H1 (cell line): Measurements from ENCODE around the gene CELF1. TPM values are rescaled to one million over a fixed set of nuclear protein-coding genes. Genes with fewer than 3 reads are reported as not detected.

Experiments
- CTCF ChIA-PET: fragments of 300-600 bp; sonication (Branson Sonifier 250); formaldehyde crosslinking; loops from one replicate; lab custom pipeline; 2021; ENCODE audit not compliant: partially characterized antibody; lab: Charles Lee
- POLR2A ChIA-PET: fragments of 300-600 bp; sonication (Branson Sonifier 250); formaldehyde crosslinking; loops from one replicate; lab custom pipeline; 2021; ENCODE audit warnings: inconsistent platforms; ENCODE audit not compliant: partially characterized antibody; lab: Charles Lee
- DNase-seq, 2 experiments: peaks; one replicate each; pipeline versions ENCODE4 v3.0.0 to v3.0.0-alpha.2; 2010 to 2022; ENCODE audit warnings: low spot score in 2 of 2, low read depth in 1 of 2, mixed read lengths in 1 of 2
- FAIRE-seq: peaks from 2 replicates; lab custom pipeline; 2011; peaks lifted over from hg19 to GRCh38; lab: Jason Lieb, UNC
- H2AFZ ChIP-seq: 2 replicates; pipeline ENCODE4 v1.8.1; 2012; ENCODE audit warnings: low read length, inconsistent platforms
- H2AK5ac ChIP-seq: 2 replicates; pipeline ENCODE4 v1.6.1; 2013; ENCODE audit warnings: low read depth, low read length
- H2BK120ac ChIP-seq: replicated peaks from 2 replicates; pipeline ENCODE3; 2013; ENCODE audit warnings: low read depth, low read length, inconsistent platforms
- H2BK12ac ChIP-seq: 2 replicates; pipeline ENCODE4 v1.6.1; 2013; ENCODE audit warnings: low read depth, low read length
- H2BK15ac ChIP-seq: 2 replicates; pipeline ENCODE4 v1.6.1; 2013; ENCODE audit warnings: low read length
- H2BK20ac ChIP-seq: 2 replicates; pipeline ENCODE4 v1.6.1; 2013; ENCODE audit warnings: low read length
- H2BK5ac ChIP-seq: 2 replicates; pipeline ENCODE4 v1.6.1; 2013; ENCODE audit warnings: low read depth, low read length
- H3K14ac ChIP-seq: 2 replicates; pipeline ENCODE4 v1.6.1; 2013; ENCODE audit warnings: inconsistent platforms; ENCODE audit not compliant: insufficient read length
- H3K18ac ChIP-seq: 2 replicates; pipeline ENCODE4 v1.6.1; 2013; ENCODE audit warnings: low read length; ENCODE audit errors: extremely low read depth
- H3K23ac ChIP-seq: 2 replicates; pipeline ENCODE4 v1.6.1; 2013; ENCODE audit warnings: inconsistent platforms; ENCODE audit not compliant: insufficient read length
- H3K23me2 ChIP-seq: 2 replicates; pipeline ENCODE4 v1.6.1; 2013; ENCODE audit warnings: low read depth, low read length
- H3K27ac ChIP-seq: 2 replicates; pipeline ENCODE4 v1.6.1; 2011; ENCODE audit warnings: low read depth, low read length, inconsistent platforms
- H3K27me3 ChIP-seq, 4 experiments: replicated peaks in 1 of 4; 1 replicate in 1 of 4; 2 replicates in 3 of 4; pipeline versions ENCODE4 v1.6.1 to v1.8.1; 2011 to 2013; ENCODE audit warnings: low read length in 3 of 4, mild to moderate bottlenecking in 3 of 4, inconsistent platforms in 2 of 4, mixed read lengths in 2 of 4, moderate library complexity in 1 of 4; ENCODE audit not compliant: control insufficient read depth in 3 of 4, insufficient read depth in 3 of 4; ENCODE audit errors: extremely low read depth in 1 of 4
- H3K36me3 ChIP-seq, 4 experiments: 2 replicates each; pipeline versions ENCODE4 v1.6.1 to v1.8.1; 2011 to 2013; ENCODE audit warnings: mild to moderate bottlenecking in 4 of 4, low read length in 3 of 4, moderate library complexity in 2 of 4, control low read depth in 1 of 4, inconsistent platforms in 1 of 4; ENCODE audit not compliant: insufficient read depth in 4 of 4, control insufficient read depth in 2 of 4
- H3K4ac ChIP-seq: replicated peaks from 2 replicates; pipeline ENCODE3; 2013; ENCODE audit warnings: low read length, low read depth, mixed read lengths, inconsistent platforms; ENCODE audit not compliant: insufficient read length
- H3K4me1 ChIP-seq, 4 experiments: replicated peaks in 1 of 4; 1 replicate in 1 of 4; 2 replicates in 3 of 4; pipeline versions ENCODE4 v1.6.1 to v1.8.1; 2011 to 2013; ENCODE audit warnings: low read length in 3 of 4, inconsistent platforms in 2 of 4, mixed read lengths in 1 of 4; ENCODE audit not compliant: insufficient read depth in 4 of 4, control insufficient read depth in 3 of 4
- H3K4me2 ChIP-seq, 2 experiments: 2 replicates each; pipeline versions ENCODE4 v1.6.1 to v1.8.1; 2011 to 2013; ENCODE audit warnings: low read depth in 2 of 2, low read length in 2 of 2, control low read depth in 1 of 2, inconsistent platforms in 1 of 2, mild to moderate bottlenecking in 1 of 2; ENCODE audit not compliant: insufficient read depth in 1 of 2
- H3K4me3 ChIP-seq, 4 experiments: fragments of 200-600, 300-600 bp in 1 of 4; sonication (generic), shearing (Covaris generic), sonication (Bioruptor Twin) in 1 of 4; 2 replicates each; pipeline versions ENCODE4 v1.5.1 to v1.8.1; 2011 to 2016; ENCODE audit warnings: low read length in 4 of 4, low read depth in 3 of 4, control low read depth in 2 of 4, inconsistent platforms in 2 of 4, mild to moderate bottlenecking in 2 of 4, mixed read lengths in 1 of 4, moderate library complexity in 1 of 4; ENCODE audit not compliant: insufficient read depth in 2 of 4; ENCODE audit errors: extremely low read depth in 1 of 4
- H3K56ac ChIP-seq: replicated peaks from 2 replicates; pipeline ENCODE3; 2013; ENCODE audit warnings: low read depth, mild to moderate bottlenecking, mixed read lengths, low read length, inconsistent platforms; ENCODE audit not compliant: insufficient read length
- H3K79me1 ChIP-seq: 2 replicates; pipeline ENCODE4 v1.6.1; 2013; ENCODE audit warnings: low read depth, low read length, control low read depth
- H3K79me2 ChIP-seq, 2 experiments: 2 replicates each; pipeline versions ENCODE4 v1.6.1 to v1.8.1; 2012 to 2013; ENCODE audit warnings: low read length in 2 of 2, mild to moderate bottlenecking in 2 of 2, inconsistent platforms in 1 of 2; ENCODE audit not compliant: insufficient read depth in 2 of 2, control insufficient read depth in 1 of 2
- H3K9ac ChIP-seq, 4 experiments: replicated peaks in 1 of 4; 1 replicate in 1 of 4; 2 replicates in 3 of 4; pipeline versions ENCODE4 v1.6.1 to v1.8.1; 2011 to 2013; ENCODE audit warnings: low read depth in 3 of 4, low read length in 3 of 4, control low read depth in 2 of 4, mild to moderate bottlenecking in 2 of 4, moderate library complexity in 2 of 4, inconsistent platforms in 1 of 4; ENCODE audit errors: extremely low read depth in 1 of 4
- H3K9me3 ChIP-seq, 2 experiments: 2 replicates each; pipeline versions ENCODE4 v1.6.1 to v1.8.1; 2012 to 2013; ENCODE audit warnings: mild to moderate bottlenecking in 2 of 2, moderate library complexity in 2 of 2, control low read depth in 1 of 2, inconsistent platforms in 1 of 2, low read depth in 1 of 2, low read length in 1 of 2, mixed read lengths in 1 of 2; ENCODE audit not compliant: insufficient read depth in 2 of 2
- H4K20me1 ChIP-seq, 2 experiments: replicated peaks in 1 of 2; 2 replicates each; pipeline versions ENCODE3 to v1.8.1; 2011 to 2013; ENCODE audit warnings: inconsistent platforms in 2 of 2, low read length in 2 of 2, mild to moderate bottlenecking in 1 of 2; ENCODE audit not compliant: insufficient read depth in 2 of 2, control insufficient read depth in 1 of 2
- H4K5ac ChIP-seq: 2 replicates; pipeline ENCODE4 v1.6.1; 2013; ENCODE audit warnings: low read length, low read depth, mixed read lengths, inconsistent platforms; ENCODE audit not compliant: insufficient read length
- H4K8ac ChIP-seq: 2 replicates; pipeline ENCODE4 v1.8.0; 2013; ENCODE audit warnings: mild to moderate bottlenecking, moderate library complexity, low read length, inconsistent platforms; ENCODE audit not compliant: insufficient read depth; ENCODE audit errors: extremely low read depth
- H4K91ac ChIP-seq: replicated peaks from 2 replicates; pipeline ENCODE3; 2013; ENCODE audit warnings: low read length, mixed read lengths, inconsistent platforms; ENCODE audit not compliant: insufficient read length
- ATF3 ChIP-seq: IDR thresholded peaks from 2 replicates; pipeline ENCODE4 v1.6.1; 2011; ENCODE audit warnings: low read depth, mild to moderate bottlenecking, low read length; ENCODE audit not compliant: insufficient read depth
- E2F6 ChIP-seq: IDR thresholded peaks from 2 replicates; pipeline ENCODE4 v1.6.1; 2012; ENCODE audit warnings: inconsistent platforms
- FOSL1 ChIP-seq: IDR thresholded peaks from 2 replicates; pipeline ENCODE4 v1.6.1; 2011; ENCODE audit warnings: mild to moderate bottlenecking, low read depth, low read length, moderate library complexity; ENCODE audit not compliant: insufficient read depth
- RAD21 ChIP-seq, 2 experiments: IDR thresholded peaks in 1 of 2; conservative IDR thresholded peaks in 1 of 2; 2 replicates each; pipeline ENCODE4 v1.6.1; 2011; ENCODE audit warnings: low read depth in 2 of 2, low read length in 2 of 2, improper control_type of control experiment in 1 of 2, inconsistent platforms in 1 of 2, mild to moderate bottlenecking in 1 of 2, moderate library complexity in 1 of 2
- SP2 ChIP-seq: IDR thresholded peaks from 2 replicates; pipeline ENCODE4 v1.6.1; 2012; ENCODE audit warnings: mild to moderate bottlenecking, low read length, inconsistent platforms
- TAF7 ChIP-seq: optimal IDR thresholded peaks from 2 replicates; pipeline ENCODE3; 2011; ENCODE audit warnings: low read depth, mild to moderate bottlenecking, inconsistent platforms, low read length, moderate library complexity, borderline replicate concordance
- ZNF274 ChIP-seq: IDR thresholded peaks from 2 replicates; pipeline ENCODE4 v1.7.0; 2012; ENCODE audit warnings: low read length, borderline replicate concordance; ENCODE audit errors: extremely low read depth
- WGBS, 2 experiments: shearing (Covaris generic) in 1 of 2; methylation state at CpG; one replicate each; pipeline versions ENCODE4 v1.1.6 to v1.1.7; 2013 to 2015; ENCODE audit warnings: low lambda C conversion rate in 2 of 2, mixed read lengths in 2 of 2, inconsistent platforms in 1 of 2, low coverage in 1 of 2, missing lambda C conversion rate in 1 of 2; ENCODE audit not compliant: insufficient replicate concordance in 2 of 2, insufficient coverage in 1 of 2, insufficient read length in 1 of 2; ENCODE audit errors: extremely low coverage in 1 of 2, missing lambda C conversion rate in 1 of 2; 5-methylcytosine and 5-hydroxymethylcytosine counted together
- polyA plus RNA-seq, 7 experiments: library from polyadenylated mRNA; depleted of rRNA in 3 of 7; stranded (reverse) in 5 of 7; unstranded in 2 of 7; fragments of >200 nt in 5 of 7; fragments of 200-250 nt in 2 of 7; gene quantifications; 1 replicate in 5 of 7; 2 replicates in 1 of 7; 4 replicates in 1 of 7; pipeline versions ENCODE4 v1.2.1 to v1.2.3, GENCODE V29; 2011 to 2013; ENCODE audit warnings: missing spikeins in 2 of 7, mixed read lengths in 2 of 7
- total RNA-seq: library from RNA; stranded (reverse); fragmentation: NEBNext Ultra II Directional; extraction: Animal tissue kit (Norgen Biotek cat#: 25700); gene quantifications from 2 replicates; pipeline ENCODE4 v1.2.1, GENCODE V29; 2021

CELF1 gene
- total and polyA plus RNA-seq, 2 of the 8 experiments (the other 6 are each of a cell fraction or from before 2014, with no cell fraction given), result 131 to 197 TPM

- no peak for FAIRE-seq
- POLR2A ChIA-PET, result interaction anchor here (0.8 to 1.0 kb wide), 4 partner anchors 11 to 23 kb away, joined by 3 to 7 read pairs (median 4); partner anchors contain the start of gene PSMC3
- TF ChIP-seq FOSL1 (no peak), SP2 (no peak), ATF3 (no peak), E2F6 (no peak), RAD21 (IDR thresholded peaks at IDR 0.05 in 1 of 2, conservative IDR thresholded peaks at IDR 0.05 in 1 of 2; ENCODE audit: low read depth in 2 of 2, low read length in 2 of 2) (no peak), ZNF274 (no peak), TAF7 (no peak)
Observed at GRCh38 chr11:47448566-47449427, 104.1 kb downstream of the CELF1 start, which contains the start of gene RAPSN. TSS of gene RAPSN (minus strand) at chr11:47449136. CDS start at chr11:47448964, 172 bp downstream.

More at GRCh38 chr11:47448566-47449427, 104.1 kb downstream of the CELF1 start, which contains the start of gene RAPSN:
- DNase-seq, result no peak
- no peak within 1 kb of the TSS for H3K56ac ChIP-seq
- no peak within 1 kb of the TSS for H3K14ac ChIP-seq
- H4K91ac ChIP-seq, result no peak within 1 kb of the TSS
- H3K9me3 ChIP-seq, result no peaks in the 10 kb centered on the region
- H3K27me3 ChIP-seq, result no peaks in the 10 kb centered on the region
- H3K9ac ChIP-seq, result no peak within 1 kb of the TSS
- no peak within 1 kb of the TSS; the same call in 1 of the 2 replicates for H3K18ac ChIP-seq
- no peak within 1 kb of the TSS for H2AFZ ChIP-seq
- H2BK15ac ChIP-seq, result no peak within 1 kb of the TSS
- no peaks in the 10 kb centered on the region for H3K79me1 ChIP-seq
- no peaks in the 10 kb centered on the region; a peak in 2 of 7 replicates for H3K4me1 ChIP-seq
- no peak within 1 kb of the TSS for H2BK12ac ChIP-seq
- peak within 1 kb of the TSS; percentile 85 for H4K8ac ChIP-seq
- H3K27ac ChIP-seq, result no peak within 1 kb of the TSS
- H3K23me2 ChIP-seq, result no peaks in the 10 kb centered on the region
- CTCF ChIA-PET, result interaction anchor here (0.8 to 2.4 kb wide), 3 partner anchors 17 to 74 kb away, joined by 3 to 7 read pairs (median 7); no protein-coding TSS in a partner anchor
- peak within 1 kb of the TSS; percentile 96 for H3K4ac ChIP-seq
- no peak within 1 kb of the TSS for H2BK5ac ChIP-seq
- WGBS, 2 experiments, result 88% methylated on average over 31 of the region's 32 CpGs; no CpG with 5 or more reads in 1 of the 2 experiments
- H3K23ac ChIP-seq, result no peak within 1 kb of the TSS
- no peak within 1 kb of the TSS for H2BK20ac ChIP-seq
- H3K36me3 ChIP-seq, result no peaks in the 10 kb centered on the region
- no peak within 1 kb of the TSS for H3K4me2 ChIP-seq
- H3K4me3 ChIP-seq, result no peak within 1 kb of the TSS
- H3K79me2 ChIP-seq, result no peaks in the 10 kb centered on the region
- H4K5ac ChIP-seq, result no peak within 1 kb of the TSS
- no peak within 1 kb of the TSS for H2BK120ac ChIP-seq
- H2AK5ac ChIP-seq, result no peak within 1 kb of the TSS
- H4K20me1 ChIP-seq, result no peaks in the 10 kb centered on the region
